Stimulated activated CD8-positive, alpha-beta memory T cell treated with anti-CD3 and anti-CD28 coated beads, Interleukin-4, amount 100 ng/mL, for 4 hours (primary cell): Measurements from ENCODE around the gene NUP85.
"Not testable (repeated sequence)": the region's sequence is repeated elsewhere in the genome, so short reads cannot be mapped to it uniquely, and the experiment has no call there.

Source experiments
- DNase-seq, 2 donors: peaks; one replicate each; pipeline ENCODE4 v3.0.0-alpha.2; 2020; ENCODE audit warnings: low read depth in 2 of 2, low spot score in 1 of 2

The NUP85 gene

DNA sequence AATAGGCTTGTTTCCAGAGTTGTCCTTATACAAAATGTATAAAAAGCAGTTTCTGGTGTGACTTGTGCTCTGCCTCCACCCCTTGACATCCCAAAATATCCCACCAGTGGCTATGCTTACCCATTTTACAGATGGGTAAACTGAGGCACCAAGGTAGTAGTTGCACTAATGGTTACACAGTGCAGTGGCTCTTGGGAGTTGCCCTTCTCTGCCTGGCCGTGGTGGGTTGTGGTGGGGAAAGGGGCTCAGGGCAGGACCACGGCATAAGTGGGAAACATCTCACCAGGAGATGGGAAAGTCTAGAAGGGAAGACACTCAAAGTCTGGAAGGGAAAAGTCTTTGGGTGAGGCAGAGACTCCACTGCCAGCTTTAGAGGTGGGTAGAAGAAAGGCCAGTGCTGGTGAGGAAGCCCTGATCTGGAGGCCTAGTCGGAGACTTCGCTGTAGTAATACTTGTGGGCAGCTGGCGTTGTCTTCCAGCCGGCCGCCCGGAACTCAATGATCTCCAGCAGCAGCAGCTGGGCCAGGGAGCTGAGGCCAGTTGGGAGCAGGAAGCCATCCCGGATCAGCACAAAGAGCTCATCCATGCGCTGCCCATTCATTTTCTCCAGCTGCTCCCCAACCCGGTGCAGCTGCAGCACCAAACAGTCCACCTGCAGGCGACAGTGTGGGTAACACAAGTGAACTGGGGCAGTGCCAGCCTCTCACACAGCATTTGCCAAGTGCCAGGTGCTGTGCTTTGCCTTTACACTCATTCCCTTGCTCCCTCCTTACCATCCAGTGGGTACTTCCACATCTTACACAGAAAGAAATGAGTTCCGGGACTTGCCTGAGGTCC lies 61.1 kb downstream of the NUP85 start:
- no peak for DNase-seq

GRCh38 chr17:75267153-75267410 lies 61.6 kb downstream of the NUP85 start:
- no peak for DNase-seq

DNA sequence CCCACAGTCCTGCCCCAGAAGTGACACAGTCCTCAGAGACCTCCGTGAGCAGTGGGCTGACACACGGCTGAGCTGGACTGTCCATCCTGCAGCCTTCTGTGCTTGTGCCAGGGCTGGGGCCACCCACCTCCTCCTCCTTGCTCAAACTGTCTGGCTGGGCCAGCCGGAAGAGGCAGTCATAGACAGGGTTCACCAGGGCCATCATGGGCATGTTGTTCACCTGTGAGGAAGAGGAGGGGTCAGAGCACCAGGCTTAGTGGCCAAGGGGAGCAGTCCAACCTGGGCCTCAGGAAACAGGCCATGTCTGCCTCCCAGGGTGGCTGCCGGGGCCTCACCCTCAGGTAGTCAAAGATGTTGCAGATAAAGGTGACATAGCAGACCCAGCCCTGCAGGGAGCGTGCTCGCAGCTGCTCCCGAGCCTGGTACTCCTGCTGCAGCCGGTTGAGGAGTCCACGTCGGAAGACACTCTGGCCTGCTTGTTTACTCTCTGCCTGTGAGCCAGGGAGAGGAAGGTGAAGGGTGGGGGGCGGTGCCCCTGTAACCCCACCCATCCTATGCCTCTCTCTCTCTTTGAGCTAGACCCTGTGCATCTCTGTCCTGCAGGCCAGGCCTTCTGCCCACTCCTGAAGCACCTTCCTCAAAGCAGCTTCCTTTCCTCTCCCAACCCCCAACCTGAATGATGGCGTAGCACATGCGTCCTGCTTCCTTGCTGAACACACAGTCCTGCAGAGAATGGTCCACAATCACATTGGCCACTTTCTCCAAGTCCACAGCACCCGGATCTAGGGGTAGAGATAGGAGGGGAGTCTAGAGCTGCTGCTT lies 62.1 kb downstream of the NUP85 start:
- no peak for DNase-seq

DNA sequence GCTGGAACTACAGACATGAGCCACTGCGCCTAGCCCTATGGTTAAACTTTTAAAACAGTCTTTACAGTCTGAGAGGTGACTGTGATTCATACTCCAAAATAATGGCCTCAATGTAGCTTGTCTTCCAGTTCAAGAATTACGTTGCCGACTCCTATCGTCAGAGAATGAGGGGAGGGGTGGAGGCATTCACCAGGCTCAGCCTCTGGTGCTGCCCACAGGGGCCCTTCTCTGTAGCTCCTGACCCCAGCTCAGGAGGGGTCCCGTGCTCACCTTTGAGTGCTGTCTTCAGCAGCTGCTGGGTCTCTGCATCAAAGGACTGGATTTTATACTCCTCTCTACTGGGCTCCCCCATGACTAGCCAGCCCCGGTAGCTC lies 64.4 kb downstream of the NUP85 start:
- no peak for DNase-seq

- peak in 1 of 2 donors; percentile 24 for DNase-seq
Measured at GRCh38 chr17:75270218-75270965, 64.9 kb downstream of the NUP85 start.

- no peak for DNase-seq
Measured at GRCh38 chr17:75270966-75271232, 65.4 kb downstream of the NUP85 start, which contains the start of gene MIF4GD. Gene MIF4GD, minus strand, starts transcription at chr17:75271231. Its CDS starts 1,036 bp downstream, at chr17:75270195.

DNA sequence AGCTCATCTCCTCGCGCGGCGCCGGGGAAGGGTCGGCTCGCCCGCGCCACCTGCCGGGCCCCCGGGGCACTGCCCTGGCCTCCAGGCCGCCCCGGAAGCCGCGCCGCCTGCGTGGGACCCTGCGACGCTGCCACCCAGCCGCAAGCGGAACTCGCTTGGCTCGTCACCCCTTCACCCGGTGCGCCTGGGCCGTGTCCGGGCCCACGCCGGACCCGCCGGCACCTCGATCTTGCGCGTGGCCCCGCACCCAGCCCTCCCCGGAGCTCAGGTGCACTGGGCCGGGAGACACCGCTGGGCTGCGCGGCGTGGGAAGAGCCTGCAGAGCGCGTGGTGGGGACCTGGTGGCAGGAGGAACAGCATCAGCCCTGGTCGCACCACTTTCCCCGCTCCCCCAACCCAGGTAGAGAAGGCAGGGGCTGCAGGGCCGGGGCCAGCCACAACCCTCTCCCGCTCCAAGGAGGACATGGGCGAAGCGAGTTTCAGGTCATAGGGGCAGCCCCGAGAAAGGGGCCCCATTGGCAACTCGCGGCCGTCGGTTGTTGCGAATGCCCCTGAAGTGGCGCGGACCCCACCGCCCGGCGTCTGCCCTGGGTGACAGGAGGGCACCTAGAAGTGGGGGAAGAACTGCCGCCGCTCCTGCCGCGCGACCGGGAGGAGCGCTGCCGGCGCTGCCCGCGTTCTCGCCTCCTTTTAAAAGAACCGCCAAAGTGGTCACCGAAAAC lies 65.9 kb downstream of the NUP85 start:
- DNase-seq = peak; percentile 58 to 76

DNA sequence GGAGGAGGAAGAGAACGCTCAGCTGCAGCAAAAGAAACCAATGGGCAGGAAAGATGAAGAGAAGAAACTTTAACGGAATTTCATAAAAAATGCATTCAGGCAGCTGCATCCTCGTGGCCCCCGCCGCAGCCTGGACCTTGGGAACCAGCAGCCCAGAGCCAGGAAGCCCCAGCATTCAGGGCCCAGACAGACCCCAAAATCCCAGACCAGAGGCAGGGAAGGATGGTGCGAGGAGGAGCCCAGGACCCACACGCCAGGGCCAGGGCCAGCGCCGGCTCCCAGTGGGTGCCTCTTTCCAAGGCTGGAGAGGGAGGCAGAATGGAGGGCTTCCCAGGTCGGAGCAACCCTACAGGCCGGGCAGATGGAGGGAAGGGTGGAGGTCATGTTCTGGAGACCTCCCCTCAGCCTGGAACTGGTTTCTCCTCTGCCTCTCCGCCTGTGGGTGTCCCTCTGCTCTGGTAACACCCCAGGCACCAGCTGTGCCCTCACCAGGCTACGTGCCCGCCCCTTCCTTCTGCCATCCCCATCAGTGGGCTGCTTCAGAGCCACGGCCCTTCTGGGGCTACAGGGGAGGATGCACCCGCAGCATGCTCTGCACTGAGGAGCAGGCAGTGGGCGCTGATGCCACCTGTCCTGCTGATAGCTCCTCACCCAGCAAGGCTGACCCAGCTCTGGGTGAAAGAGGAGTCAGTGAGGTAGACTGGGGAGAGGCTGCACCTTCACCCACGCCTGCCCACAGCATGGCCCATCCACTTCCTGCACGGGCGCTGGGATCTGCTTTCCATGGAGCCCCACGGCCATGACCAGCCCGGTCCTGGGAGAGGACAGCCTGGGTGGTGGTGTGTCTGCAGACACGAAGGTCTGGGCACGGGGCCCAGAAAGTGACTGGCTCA lies 66.7 kb downstream of the NUP85 start:
- no peak for DNase-seq

DNA sequence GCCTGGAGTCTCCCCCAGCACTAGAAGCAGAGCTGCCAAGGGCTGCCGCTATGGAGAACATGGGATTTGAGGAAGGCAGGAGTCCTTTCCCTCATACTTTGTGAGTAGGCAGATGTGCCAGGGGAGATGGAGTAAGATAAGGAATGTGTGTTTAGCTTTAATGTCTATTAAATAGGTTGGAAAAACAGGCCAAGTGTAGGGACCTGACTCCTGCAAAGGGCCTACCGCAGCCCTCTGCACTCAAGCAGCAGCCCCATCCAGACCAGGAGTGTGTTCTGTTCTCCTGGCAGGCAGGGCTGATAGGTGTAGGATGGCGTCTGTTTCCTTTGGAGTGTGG lies 67.3 kb downstream of the NUP85 start:
- no peak for DNase-seq

- no peak for DNase-seq
Measured at GRCh38 chr17:75273977-75274708, 68.7 kb downstream of the NUP85 start.

DNA sequence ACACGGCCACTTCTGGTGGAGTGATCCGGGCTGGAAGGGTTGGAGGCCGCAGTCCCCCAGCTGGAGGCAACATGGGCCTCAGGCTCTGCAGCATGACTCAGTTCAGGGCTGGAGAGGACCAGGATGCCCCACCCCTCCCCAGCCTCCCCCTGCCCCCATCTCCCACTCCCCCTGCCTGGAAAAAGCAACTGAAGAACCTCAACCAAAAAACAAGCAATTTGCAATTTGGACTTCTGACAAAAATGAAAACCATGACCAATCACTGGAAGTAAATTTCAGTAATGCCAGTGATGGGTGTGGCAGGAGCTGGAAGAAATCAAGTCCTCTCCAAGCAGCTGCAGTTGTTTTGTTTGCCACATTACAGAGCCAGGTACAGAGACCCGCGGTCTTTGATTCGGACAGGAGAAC lies 72.2 kb downstream of the NUP85 start:
- DNase-seq = no peak

DNA sequence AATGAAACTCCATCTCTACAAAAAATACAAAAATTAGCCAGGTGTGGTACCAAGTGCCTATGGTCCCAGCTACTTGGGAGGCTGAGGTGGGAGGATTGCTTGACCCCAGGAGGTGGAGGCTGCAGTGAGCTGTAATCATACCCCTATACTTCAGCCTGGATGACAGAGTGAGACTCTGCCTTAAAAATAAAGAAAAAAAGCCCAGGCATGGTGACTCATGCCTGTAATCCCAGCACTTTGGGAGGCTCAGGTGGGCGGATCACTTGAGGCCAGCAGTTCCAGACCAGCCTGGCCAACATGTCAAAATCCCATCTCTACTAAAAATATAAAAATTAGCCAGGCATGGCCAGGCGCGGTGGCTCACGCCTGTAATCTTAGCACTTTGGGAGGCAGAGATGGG lies 74.7 kb downstream of the NUP85 start:
- not testable (repeated sequence) for DNase-seq

GRCh38 chr17:75285123-75285522 lies 79.6 kb downstream of the NUP85 start:
- no peak for DNase-seq
